Natural killer cell (primary cell): ENCODE measurements around the gene COX6B2. TPM values are rescaled to one million over a fixed set of nuclear protein-coding genes. Genes with fewer than 3 reads are reported as not detected.
A peak's percentile ranks its signal among the peaks of the same experiment; 100 is the strongest.

ENCODE experiments used
- ATAC-seq, 3 donors: fragments of 150-1000 bp in 2 of 3; fragments of 200-7000 bp in 1 of 3; cut with Tn5 transposase; 1 replicate in 1 of 3; 2 replicates in 2 of 3; pipeline ENCODE4 v1.10.0; 2021; ENCODE audit warnings: mild to moderate bottlenecking in 2 of 3, moderate library complexity in 2 of 3
- DNase-seq, 2 donors: peaks; one replicate each; pipeline versions ENCODE4 v3.0.0 to v3.0.0-alpha.2; 2013 to 2021; ENCODE audit warnings: mixed read lengths in 1 of 2
- H3K27ac ChIP-seq: one replicate; pipeline ENCODE4 v1.5.1; 2013; ENCODE audit warnings: mild to moderate bottlenecking, low read length
- H3K27me3 ChIP-seq: one replicate; pipeline ENCODE4 v1.6.1; 2013; ENCODE audit warnings: low read length; ENCODE audit not compliant: control insufficient read depth, insufficient read depth
- H3K36me3 ChIP-seq: one replicate; pipeline ENCODE4 v1.6.1; 2013; ENCODE audit warnings: low read length; ENCODE audit not compliant: control insufficient read depth, insufficient read depth
- H3K4me1 ChIP-seq: one replicate; pipeline ENCODE4 v1.6.1; 2013; ENCODE audit warnings: low read length; ENCODE audit not compliant: control insufficient read depth, insufficient read depth
- H3K4me3 ChIP-seq: one replicate; pipeline ENCODE4 v1.5.1; 2013; ENCODE audit warnings: low read length
- H3K9me3 ChIP-seq: one replicate; pipeline ENCODE4 v1.6.1; 2013; ENCODE audit warnings: low read length; ENCODE audit not compliant: control insufficient read depth, insufficient read depth
- H3K27ac Mint-ChIP-seq, 2 donors: one replicate each; pipeline ENCODE4 v1.8.0; 2022; ENCODE audit warnings: mild to moderate bottlenecking in 2 of 2, mixed read lengths in 2 of 2, moderate library complexity in 1 of 2
- H3K27me3 Mint-ChIP-seq, 2 donors: one replicate each; pipeline ENCODE4 v1.8.0; 2022; ENCODE audit warnings: low read depth in 2 of 2, mixed read lengths in 2 of 2
- H3K36me3 Mint-ChIP-seq: one replicate; pipeline ENCODE4 v1.8.0; 2022; ENCODE audit warnings: mixed read lengths
- H3K4me1 Mint-ChIP-seq, 2 donors: one replicate each; pipeline ENCODE4 v1.8.0; 2022; ENCODE audit warnings: mixed read lengths in 2 of 2
- H3K4me3 Mint-ChIP-seq: one replicate; pipeline ENCODE4 v1.8.0; 2022; ENCODE audit warnings: mild to moderate bottlenecking, moderate library complexity, mixed read lengths
- H3K9me3 Mint-ChIP-seq, 2 donors: one replicate each; pipeline ENCODE4 v1.8.0; 2022; ENCODE audit warnings: mixed read lengths in 2 of 2
- CTCF ChIP-seq: fragments of 200-600 bp; IDR thresholded peaks from one replicate; pipeline ENCODE4 v1.8.0; 2022; ENCODE audit warnings: antibody characterized with exemption
- WGBS: methylation state at CpG from one replicate; pipeline ENCODE4 v1.1.7; 2013; ENCODE audit warnings: missing lambda C conversion rate; ENCODE audit not compliant: insufficient coverage; 5-methylcytosine and 5-hydroxymethylcytosine counted together
- intact Hi-C: fragments of 100-400 bp; cut with micrococcal nuclease; formaldehyde crosslinking; loops from one replicate; pipeline ENCODE4 v1.14.2; 2022
- total RNA-seq, 4 donors: library from RNA; stranded (reverse); fragments of 120-200 nt in 1 of 4; gene quantifications; one replicate each; pipeline versions ENCODE4 v1.2.3 to v1.2.4, GENCODE V29; 2013 to 2022

COX6B2 gene
- total RNA-seq, 3 donors from 2014 or later (not counting 1 experiment from before 2014, with no cell fraction given), result 0.26 to 6.5 TPM; not detected in 1

GRCh38 chr19:55350620-55351315, 3.8 kb downstream of the COX6B2 start:
- Mint-ChIP-seq H3K4me3 (no peak overlapping the region), H3K4me1 (peaks cover 4 to 31% of the 10 kb centered on the region in 2 donors), H3K27me3 (peaks cover 22 to 31% of the 10 kb centered on the region in 2 donors), H3K27ac (peak overlapping the region in 1 of 2 donors; percentile 74), H3K9me3 (no peaks in the 10 kb centered on the region), H3K36me3 (no peaks in the 10 kb centered on the region)
- Histone ChIP-seq H3K4me1 (peaks cover 21% of the 10 kb centered on the region), H3K4me3 (no peak overlapping the region), H3K9me3 (no peaks in the 10 kb centered on the region), H3K27ac (no peak overlapping the region), H3K27me3 (peaks cover 28% of the 10 kb centered on the region), H3K36me3 (no peaks in the 10 kb centered on the region)
- ATAC-seq (no peak), DNase-seq (no peak)
- intact Hi-C loops, result no loop called here
- 64% methylated on average over 11 of the region's 11 CpGs for WGBS
- no peak for TF ChIP-seq CTCF

- peaks cover 4 to 33% of the 10 kb centered on the region in 2 donors for H3K4me1 Mint-ChIP-seq
- WGBS, result 91% methylated on average over 21 of the region's 22 CpGs
- H3K9me3 Mint-ChIP-seq, result no peaks in the 10 kb centered on the region
- no peak for ATAC-seq
- H3K36me3 Mint-ChIP-seq, result no peaks in the 10 kb centered on the region
- intact Hi-C loops, result no loop called here
- H3K27me3 ChIP-seq, result peaks cover 21% of the 10 kb centered on the region
- peaks cover 3% of the 10 kb centered on the region for H3K36me3 ChIP-seq
- no peak overlapping the region for H3K27ac Mint-ChIP-seq
- H3K9me3 ChIP-seq, result no peaks in the 10 kb centered on the region
- no peak overlapping the region for H3K4me3 ChIP-seq
- H3K27me3 Mint-ChIP-seq, result peaks cover 22 to 24% of the 10 kb centered on the region in 2 donors
- no peak overlapping the region for H3K27ac ChIP-seq
- TF ChIP-seq CTCF, result no peak
- H3K4me3 Mint-ChIP-seq, result no peak overlapping the region
- DNase-seq, result no peak
- peaks cover 7% of the 10 kb centered on the region for H3K4me1 ChIP-seq
These were observed 6.0 kb downstream of the COX6B2 start for GRCh38 chr19:55348317-55349034.

- ATAC-seq, result peak in 1 of 3 donors; percentile 11
These were observed 7.0 kb downstream of the COX6B2 start for GRCh38 chr19:55347442-55348009.

More at GRCh38 chr19:55347442-55348009, 7.0 kb downstream of the COX6B2 start:
- intact Hi-C loops, result no loop called here
- WGBS, result 91% methylated on average over 7 of the region's 10 CpGs
- peaks cover 14 to 17% of the 10 kb centered on the region in 2 donors for H3K27me3 Mint-ChIP-seq
- no peak for TF ChIP-seq CTCF
- no peak overlapping the region for H3K4me3 Mint-ChIP-seq
- Histone ChIP-seq H3K9me3 (no peaks in the 10 kb centered on the region), H3K4me3 (no peak overlapping the region), H3K27me3 (peaks cover 11% of the 10 kb centered on the region), H3K36me3 (peaks cover 4% of the 10 kb centered on the region), H3K4me1 (no peaks in the 10 kb centered on the region), H3K27ac (no peak overlapping the region)
- peak overlapping the region in 1 of 2 donors; percentile 38 for H3K27ac Mint-ChIP-seq
- no peaks in the 10 kb centered on the region for H3K36me3 Mint-ChIP-seq
- H3K4me1 Mint-ChIP-seq, result peaks cover 3 to 23% of the 10 kb centered on the region in 2 donors
- no peak for DNase-seq
- no peaks in the 10 kb centered on the region for H3K9me3 Mint-ChIP-seq
